OCI-LY1 (cell line): ENCODE results near the gene PGM2L1.

Experiments
- CTCF ChIP-seq: fragments of 200-600 bp; sonication (generic), shearing (Covaris generic); IDR thresholded peaks from 2 replicates; pipeline ENCODE4 v1.5.1; 2017; ENCODE audit warnings: mild to moderate bottlenecking, antibody characterized with exemption, low read length, moderate library complexity, mixed read lengths
- EZH2 ChIP-seq: fragments of 200-600 bp; sonication (generic), shearing (Covaris generic); IDR thresholded peaks from 2 replicates; pipeline ENCODE4 v1.8.0; 2017; ENCODE audit warnings: borderline replicate concordance, mixed run types, mild to moderate bottlenecking, antibody characterized with exemption, low read length, moderate library complexity, mixed read lengths

GRCh38 chr11:74312326-74312725 lies 85.9 kb downstream of the PGM2L1 start:
- no peak for TF ChIP-seq CTCF
- TF ChIP-seq EZH2 = no peak
